Measurements from ENCODE around the gene NAALADL2. TPM values are rescaled to one million over a fixed set of nuclear protein-coding genes. Genes with fewer than 3 reads are reported as not detected.
"Not testable (repeated sequence)": the region's sequence is repeated elsewhere in the genome, so short reads cannot be mapped to it uniquely, and the experiment has no call there.

Gene NAALADL2
- total RNA-seq, 1 experiment from 2014 or later: 3.1 TPM

- no peaks in the 10 kb centered on the region for H3K27me3 ChIP-seq
- no peak overlapping the region for H3K27ac ChIP-seq
- H3K4me3 ChIP-seq: no peak overlapping the region
- H3K36me3 ChIP-seq: no peaks in the 10 kb centered on the region
- no peak for DNase-seq
- H3K9me3 ChIP-seq (replicated peaks): no peaks in the 10 kb centered on the region
- H3K4me1 ChIP-seq: no peaks in the 10 kb centered on the region
Measured at GRCh38 chr3:175746308-175746707, 887.2 kb downstream of the NAALADL2 start.

DNA sequence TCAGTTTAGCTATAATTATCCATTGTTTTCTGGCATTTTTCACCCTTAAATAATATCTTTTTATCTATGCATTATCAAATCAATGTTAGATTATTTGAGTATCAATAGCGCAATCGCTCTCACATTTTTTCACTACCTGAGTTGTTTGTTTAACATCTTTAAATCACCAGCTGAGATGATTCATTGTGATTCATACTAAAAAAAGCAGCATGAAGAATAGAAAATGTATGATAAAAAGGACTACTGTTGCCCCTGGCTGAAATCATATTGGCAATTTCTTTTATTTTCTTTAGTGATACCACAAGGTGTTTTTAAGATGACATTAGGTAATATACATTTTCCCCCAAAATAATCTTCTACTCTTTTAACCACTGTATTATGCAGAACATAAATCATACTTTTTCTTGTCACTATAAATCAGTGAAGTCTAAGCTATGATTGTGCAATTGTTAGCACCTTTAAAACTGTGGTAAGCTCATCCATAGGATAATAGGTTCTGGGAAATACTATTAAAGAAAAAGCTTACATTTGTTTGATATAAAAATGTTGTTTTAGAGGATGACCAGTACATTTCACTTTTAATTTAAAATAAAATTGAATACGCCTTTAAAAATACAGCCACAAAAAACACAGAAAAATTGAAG is 889.1 kb downstream of the NAALADL2 start:
- Histone ChIP-seq H3K27me3 (no peaks in the 10 kb centered on the region), H3K36me3 (no peaks in the 10 kb centered on the region), H3K27ac (no peak overlapping the region), H3K4me1 (no peaks in the 10 kb centered on the region), H3K9me3 (replicated peaks) (no peaks in the 10 kb centered on the region), H3K4me3 (no peak overlapping the region)
- no peak for DNase-seq

DNA sequence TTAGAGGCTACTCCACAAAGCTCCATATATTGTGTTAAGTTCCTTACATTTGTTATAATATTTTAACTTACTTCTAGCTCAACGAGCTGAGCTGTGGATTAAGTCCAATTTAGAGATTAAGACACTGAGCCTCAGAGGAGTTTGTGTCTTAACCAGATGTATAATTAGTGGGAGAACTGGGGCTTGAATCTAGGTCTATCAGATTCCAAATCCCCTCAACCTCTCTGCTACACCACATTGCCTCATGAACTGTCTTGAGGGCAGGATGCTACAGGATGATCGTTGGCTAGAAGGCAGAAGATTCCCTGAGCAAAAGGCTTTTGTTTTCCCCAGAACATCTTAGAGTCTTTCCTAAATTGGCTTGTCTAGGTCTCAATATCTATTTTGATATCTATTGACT is 890.8 kb downstream of the NAALADL2 start:
- H3K4me1 ChIP-seq: no peaks in the 10 kb centered on the region
- H3K36me3 ChIP-seq: no peaks in the 10 kb centered on the region
- H3K27me3 ChIP-seq: no peaks in the 10 kb centered on the region
- no peak overlapping the region for H3K27ac ChIP-seq
- H3K4me3 ChIP-seq: no peak overlapping the region
- DNase-seq: no peak
- no peaks in the 10 kb centered on the region for H3K9me3 ChIP-seq (replicated peaks)

DNA sequence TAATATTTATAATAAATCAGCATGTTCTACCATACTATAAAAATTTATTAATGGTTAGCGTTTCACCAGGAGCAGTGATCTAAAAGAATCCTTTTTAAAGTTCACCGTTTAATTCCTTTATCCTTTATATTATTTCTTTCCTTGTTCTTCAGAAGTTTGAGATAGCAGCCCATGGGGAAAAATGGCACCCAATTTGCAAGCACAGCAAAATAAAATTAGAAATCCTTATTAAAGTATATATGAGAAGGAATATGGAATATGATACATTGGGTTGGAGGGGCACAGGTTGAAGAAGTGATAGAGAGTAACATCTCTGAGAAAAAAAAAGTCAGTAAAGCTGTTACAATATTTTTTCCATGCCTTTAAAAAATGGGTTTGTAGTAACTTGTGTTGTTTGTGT is 892.0 kb downstream of the NAALADL2 start:
- Histone ChIP-seq H3K4me1 (no peaks in the 10 kb centered on the region), H3K4me3 (no peak overlapping the region), H3K36me3 (no peaks in the 10 kb centered on the region), H3K27me3 (no peaks in the 10 kb centered on the region), H3K9me3 (replicated peaks) (no peaks in the 10 kb centered on the region), H3K27ac (no peak overlapping the region)
- no peak for DNase-seq

GRCh38 chr3:175763948-175764347 is 904.8 kb downstream of the NAALADL2 start:
- H3K36me3 ChIP-seq: no peaks in the 10 kb centered on the region
- no peaks in the 10 kb centered on the region for H3K27me3 ChIP-seq
- H3K9me3 ChIP-seq (replicated peaks): no peaks in the 10 kb centered on the region
- no peak overlapping the region for H3K4me3 ChIP-seq
- no peak overlapping the region; the same call in 1 of the 2 replicates for H3K27ac ChIP-seq
- DNase-seq: no peak
- peaks cover 5% of the 10 kb centered on the region; the same call in 1 of the 2 replicates for H3K4me1 ChIP-seq

DNA sequence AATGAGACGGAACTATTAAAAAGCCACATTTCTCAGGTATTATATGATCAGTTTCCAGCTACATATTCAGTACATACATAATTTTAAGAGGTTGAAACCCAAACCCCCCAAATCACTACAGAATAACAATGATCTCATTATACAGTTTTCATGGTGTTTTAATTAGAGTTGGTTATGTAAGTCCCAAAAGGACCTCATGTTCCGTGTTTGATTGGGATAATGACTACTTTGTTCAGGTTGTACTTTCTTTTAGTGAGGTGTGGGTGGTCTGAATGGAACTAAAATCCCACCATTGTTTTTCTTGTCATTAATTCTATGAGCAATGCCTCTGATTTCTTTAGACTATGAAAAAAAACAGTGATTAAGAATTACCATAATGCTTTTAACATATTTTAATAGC is 905.6 kb downstream of the NAALADL2 start:
- peak overlapping the region; percentile 18; the same call in 1 of the 2 replicates for H3K27ac ChIP-seq
- no peak overlapping the region for H3K4me3 ChIP-seq
- peak in 1 of 2 experiments; percentile 51 for DNase-seq
- no peaks in the 10 kb centered on the region for H3K36me3 ChIP-seq
- no peaks in the 10 kb centered on the region for H3K9me3 ChIP-seq (replicated peaks)
- H3K4me1 ChIP-seq: peaks cover 5% of the 10 kb centered on the region; the same call in 1 of the 2 replicates
- H3K27me3 ChIP-seq: no peaks in the 10 kb centered on the region

GRCh38 chr3:175770426-175770825 is 911.3 kb downstream of the NAALADL2 start:
- no peaks in the 10 kb centered on the region for H3K4me1 ChIP-seq
- no peaks in the 10 kb centered on the region for H3K27me3 ChIP-seq
- no peaks in the 10 kb centered on the region for H3K36me3 ChIP-seq
- H3K27ac ChIP-seq: no peak overlapping the region
- H3K4me3 ChIP-seq: no peak overlapping the region
- no peak for DNase-seq
- H3K9me3 ChIP-seq (replicated peaks): no peaks in the 10 kb centered on the region

- Histone ChIP-seq H3K36me3 (no peaks in the 10 kb centered on the region), H3K4me1 (no peaks in the 10 kb centered on the region), H3K27ac (no peak overlapping the region), H3K4me3 (no peak overlapping the region), H3K27me3 (no peaks in the 10 kb centered on the region), H3K9me3 (replicated peaks) (no peaks in the 10 kb centered on the region)
- DNase-seq: no peak
Measured at GRCh38 chr3:175777495-175777894, 918.4 kb downstream of the NAALADL2 start.

GRCh38 chr3:175777965-175778364 is 918.8 kb downstream of the NAALADL2 start:
- Histone ChIP-seq H3K4me3 (no peak overlapping the region), H3K27ac (no peak overlapping the region), H3K27me3 (no peaks in the 10 kb centered on the region), H3K9me3 (replicated peaks) (no peaks in the 10 kb centered on the region), H3K36me3 (no peaks in the 10 kb centered on the region), H3K4me1 (no peaks in the 10 kb centered on the region)
- DNase-seq: no peak

GRCh38 chr3:175778994-175779393 is 919.9 kb downstream of the NAALADL2 start:
- H3K27me3 ChIP-seq: no peaks in the 10 kb centered on the region
- H3K4me3 ChIP-seq: no peak overlapping the region
- H3K9me3 ChIP-seq (replicated peaks): no peaks in the 10 kb centered on the region
- DNase-seq: no peak
- no peak overlapping the region for H3K27ac ChIP-seq
- no peaks in the 10 kb centered on the region for H3K4me1 ChIP-seq
- H3K36me3 ChIP-seq: no peaks in the 10 kb centered on the region

GRCh38 chr3:175787109-175787508 is 928.0 kb downstream of the NAALADL2 start:
- H3K4me3 ChIP-seq; DNase-seq; H3K9me3 ChIP-seq (replicated peaks); H3K4me1 ChIP-seq; H3K27ac ChIP-seq; H3K36me3 ChIP-seq; H3K27me3 ChIP-seq: not testable (repeated sequence)

GRCh38 chr3:175792245-175792644 is 933.1 kb downstream of the NAALADL2 start:
- H3K36me3 ChIP-seq: no peaks in the 10 kb centered on the region
- no peaks in the 10 kb centered on the region for H3K9me3 ChIP-seq (replicated peaks)
- no peak overlapping the region for H3K27ac ChIP-seq
- H3K27me3 ChIP-seq: no peaks in the 10 kb centered on the region
- no peaks in the 10 kb centered on the region for H3K4me1 ChIP-seq
- no peak for DNase-seq
- H3K4me3 ChIP-seq: no peak overlapping the region

- no peak for DNase-seq
Measured at GRCh38 chr3:175798326-175798725, 939.2 kb downstream of the NAALADL2 start.

GRCh38 chr3:175805825-175806224 is 946.7 kb downstream of the NAALADL2 start:
- Histone ChIP-seq H3K36me3 (no peaks in the 10 kb centered on the region), H3K9me3 (replicated peaks) (no peaks in the 10 kb centered on the region), H3K27me3 (no peaks in the 10 kb centered on the region), H3K4me1 (no peaks in the 10 kb centered on the region), H3K27ac (no peak overlapping the region), H3K4me3 (no peak overlapping the region)
- no peak for DNase-seq

More at GRCh38 chr3:175798326-175798725, 939.2 kb downstream of the NAALADL2 start:
- Histone ChIP-seq H3K4me3 (no peak overlapping the region), H3K27ac (no peak overlapping the region), H3K9me3 (replicated peaks) (no peaks in the 10 kb centered on the region), H3K27me3 (no peaks in the 10 kb centered on the region), H3K4me1 (no peaks in the 10 kb centered on the region), H3K36me3 (no peaks in the 10 kb centered on the region)

DNA sequence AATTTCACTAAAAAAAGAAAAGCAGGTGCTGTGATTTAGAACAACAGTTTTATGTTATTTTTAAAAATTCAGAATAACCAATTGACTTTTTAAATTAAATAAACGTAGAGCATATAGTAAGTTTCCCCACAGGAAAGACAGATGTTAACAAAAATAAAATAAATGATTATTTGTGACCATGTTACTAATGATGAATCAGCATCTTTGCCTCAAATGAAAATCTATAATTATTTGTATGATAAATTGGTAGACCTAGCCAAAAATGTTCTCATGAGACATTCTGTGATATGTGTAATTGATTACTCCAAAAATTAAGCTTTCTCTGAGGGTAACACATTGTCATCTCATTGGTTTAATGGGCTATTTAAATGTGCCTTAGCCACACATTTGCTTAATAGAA is 948.0 kb downstream of the NAALADL2 start:
- Histone ChIP-seq H3K4me1 (no peaks in the 10 kb centered on the region), H3K36me3 (no peaks in the 10 kb centered on the region), H3K27me3 (no peaks in the 10 kb centered on the region), H3K27ac (no peak overlapping the region), H3K4me3 (no peak overlapping the region), H3K9me3 (replicated peaks) (no peaks in the 10 kb centered on the region; the same call in 1 of the 2 replicates)
- DNase-seq: no peak

GRCh38 chr3:175818811-175819464 is 959.8 kb downstream of the NAALADL2 start:
- Histone ChIP-seq H3K36me3 (no peaks in the 10 kb centered on the region), H3K4me1 (no peaks in the 10 kb centered on the region), H3K27me3 (no peaks in the 10 kb centered on the region), H3K27ac (no peak overlapping the region), H3K4me3 (no peak overlapping the region), H3K9me3 (replicated peaks) (0 out of 2 replicates have a peak, but pooled peaks cover 2% of the 10 kb centered on the region)
- DNase-seq: no peak
